ENCODE measurements around the gene TTC7B. TPM values are rescaled to one million over a fixed set of nuclear protein-coding genes. Genes with fewer than 3 reads are reported as not detected.

Gene TTC7B
- polyA plus RNA-seq, 3 donors, result 36.7 to 47.2 (median 42.3) TPM

DNA sequence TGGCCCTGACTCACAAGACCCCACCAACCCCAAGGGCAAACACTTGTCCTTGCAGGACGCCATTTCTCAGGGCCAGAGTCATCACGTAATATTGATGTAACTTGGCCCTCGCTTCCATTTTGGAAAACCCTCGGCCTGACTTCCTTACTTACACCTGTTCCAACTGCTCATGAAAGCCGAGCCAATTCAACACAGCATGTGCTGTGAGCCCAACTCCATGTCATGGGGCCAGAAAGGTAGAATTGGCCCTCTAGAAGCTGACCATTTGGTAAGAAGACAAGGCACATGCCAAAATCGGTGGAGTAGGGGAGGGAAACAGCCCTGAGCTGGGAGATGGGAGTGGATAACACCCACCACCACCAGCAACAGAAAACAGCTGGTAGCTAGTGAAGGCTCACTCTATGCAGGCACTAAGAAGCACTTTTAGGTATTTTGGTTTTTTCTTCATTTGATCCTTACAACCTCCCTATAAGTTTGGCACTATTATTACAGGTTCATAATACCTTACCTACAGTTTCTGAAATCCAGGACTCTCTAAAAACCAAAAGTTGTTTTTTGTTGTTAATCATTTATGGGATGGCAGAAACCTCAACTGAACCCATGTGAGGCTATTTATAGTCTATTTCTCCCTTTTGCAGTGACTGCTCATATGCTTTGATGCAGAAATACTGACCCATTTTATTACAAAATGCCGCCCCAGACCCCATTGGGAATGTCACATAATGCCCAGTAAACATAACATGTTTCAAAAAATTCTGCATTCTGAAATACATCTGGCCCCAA lies 6.5 kb downstream of the TTC7B start:
- no peak for DNase-seq

DNA sequence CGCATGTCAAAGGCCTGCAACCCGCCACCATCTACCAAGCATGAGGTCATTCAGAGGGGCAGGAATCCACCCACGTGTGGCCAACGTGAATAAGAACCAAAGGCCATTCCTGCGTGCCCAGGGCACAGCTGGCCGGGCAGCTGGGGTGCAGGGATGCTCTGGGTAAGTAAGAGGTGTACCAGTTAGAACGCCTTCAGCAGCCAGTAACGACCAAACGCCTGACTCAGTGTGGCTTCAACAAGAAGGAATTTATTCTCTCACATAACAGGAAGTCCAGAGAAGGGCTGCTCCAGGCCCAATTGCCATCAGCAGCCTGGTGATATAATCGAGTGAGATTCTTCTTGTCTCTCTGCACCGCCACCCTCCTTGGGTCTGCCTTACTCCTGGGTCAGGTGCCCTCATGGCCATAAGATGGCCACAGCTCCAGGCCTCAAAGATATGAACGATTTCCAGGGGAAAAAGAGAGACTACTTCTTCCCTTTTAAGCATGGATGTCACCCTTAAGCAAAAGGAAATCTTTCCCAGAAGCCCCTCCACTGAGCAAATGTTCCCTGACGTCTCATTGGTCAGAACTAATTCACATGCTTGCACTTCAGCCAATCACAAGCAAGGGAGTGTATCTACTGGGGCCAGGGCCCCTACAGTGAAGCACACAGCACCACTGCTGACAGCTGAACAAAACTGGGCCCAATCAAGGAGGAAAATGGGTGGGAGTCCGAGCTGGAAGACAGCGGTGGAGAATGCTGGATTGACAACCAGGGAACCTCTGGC lies 7.3 kb downstream of the TTC7B start:
- no peak for DNase-seq

DNA sequence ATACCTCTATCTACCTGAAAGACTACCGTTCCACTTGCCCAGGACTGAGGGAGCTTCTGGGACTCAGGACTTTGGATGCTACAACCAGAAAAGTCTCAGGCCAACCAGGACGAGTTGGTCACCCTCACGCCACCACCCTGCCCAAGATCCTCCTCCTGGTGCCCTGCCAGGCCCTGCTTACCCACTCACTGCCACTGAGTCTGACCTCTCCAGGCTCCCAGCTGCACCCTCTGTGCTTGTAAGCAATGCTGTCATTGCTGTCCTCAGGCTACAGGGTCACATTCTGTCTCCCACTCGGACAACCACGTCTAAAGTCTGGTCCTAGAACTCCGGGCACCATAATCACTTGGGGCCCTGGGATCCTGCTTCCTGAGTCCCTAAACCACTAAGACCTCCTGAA lies 9.2 kb downstream of the TTC7B start:
- no peak for DNase-seq

DNA sequence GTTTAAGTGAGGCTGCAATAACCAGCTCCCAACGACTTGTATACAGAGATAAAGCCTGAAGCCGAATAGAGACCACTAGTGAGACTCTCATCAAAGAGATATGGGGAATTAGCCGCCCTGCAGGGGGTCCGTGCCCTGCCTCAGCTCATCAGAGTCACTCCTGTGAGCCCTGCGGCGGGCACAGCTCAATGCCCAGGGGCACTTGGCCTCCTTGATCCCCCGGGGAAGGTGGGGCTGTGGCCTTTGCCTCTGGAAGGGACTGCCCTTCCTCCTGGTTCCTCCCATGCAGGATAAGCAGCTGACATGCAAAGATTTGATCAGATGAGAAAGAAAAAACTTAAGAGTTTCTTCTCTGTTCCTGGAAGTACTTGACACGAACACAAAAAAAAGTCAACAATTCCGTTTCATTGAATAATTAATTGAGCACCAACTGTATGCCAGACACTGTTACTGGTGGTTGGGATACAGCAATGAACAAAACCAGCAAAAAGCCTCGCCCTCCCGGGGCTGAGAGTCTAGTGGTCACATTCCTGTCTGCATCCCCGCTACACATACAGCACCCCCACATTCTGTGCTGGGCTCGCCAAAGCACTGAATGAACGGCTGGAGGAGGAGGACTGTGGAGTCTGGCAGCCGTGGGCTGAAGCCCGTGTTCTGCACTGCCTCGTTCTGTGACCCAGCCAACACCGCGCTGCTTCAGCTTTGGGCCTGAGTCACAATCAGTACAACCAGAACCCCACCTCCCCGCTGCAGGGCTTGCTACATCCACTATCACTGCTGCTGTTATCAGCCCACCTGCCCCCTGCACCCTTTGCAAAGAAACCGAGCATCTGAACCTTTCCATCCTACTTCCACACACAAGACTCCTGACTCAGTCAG lies 10.3 kb downstream of the TTC7B start:
- DNase-seq, result no peak

DNA sequence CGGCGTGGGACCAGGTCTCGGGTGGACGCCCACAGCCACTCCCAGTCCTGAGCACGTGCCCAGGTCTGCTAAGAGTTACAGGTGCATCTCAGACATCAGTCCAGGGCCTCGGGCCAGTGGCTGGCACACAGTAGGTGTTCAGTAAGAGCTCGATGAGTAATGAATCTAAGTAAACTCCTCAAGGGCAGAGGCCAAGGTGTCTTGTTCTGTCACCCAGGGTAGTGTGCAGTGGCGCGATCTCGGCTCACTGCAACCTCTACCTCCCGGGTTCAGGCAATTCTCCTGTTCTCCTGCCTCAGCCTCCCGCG lies 11.2 kb downstream of the TTC7B start:
- no peak for DNase-seq

DNA sequence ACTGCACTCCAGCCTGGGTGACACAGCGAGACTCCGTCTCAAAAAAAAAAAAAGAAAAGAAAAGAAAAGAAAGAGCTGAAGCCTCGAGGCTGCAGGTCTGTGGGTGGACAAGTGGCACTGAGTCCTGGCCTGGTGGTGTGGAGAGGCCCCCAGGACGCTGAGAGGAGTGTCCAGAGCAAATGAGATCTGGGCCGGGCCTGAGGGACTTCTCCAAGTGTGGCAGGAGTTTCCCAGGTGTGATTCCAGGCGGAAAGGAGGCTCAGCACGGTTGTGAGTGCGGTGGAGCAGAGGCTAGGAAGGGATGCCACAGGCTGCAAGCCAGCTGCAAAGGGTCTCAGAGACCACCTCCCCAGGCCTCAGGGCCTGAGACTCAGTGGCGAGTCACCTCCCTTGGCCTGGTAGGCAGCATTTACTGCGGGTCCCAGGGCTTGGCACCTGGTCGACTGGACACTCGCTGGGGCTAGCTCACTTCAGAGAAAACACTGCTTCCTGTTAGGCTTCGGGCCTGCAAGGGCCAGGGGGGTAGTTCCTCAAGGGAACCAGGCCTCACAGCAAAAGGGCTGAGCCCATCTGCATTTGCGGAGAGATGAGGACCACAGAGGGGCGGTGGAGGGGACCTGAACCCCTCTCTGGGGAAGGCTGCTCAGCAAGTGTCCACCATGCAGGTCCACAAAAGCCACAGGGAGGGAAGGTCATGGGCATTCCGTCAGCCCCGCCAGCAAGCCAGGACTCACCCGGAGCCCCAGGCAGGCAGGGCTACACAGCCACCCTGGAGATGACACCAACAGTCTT lies 11.7 kb downstream of the TTC7B start:
- DNase-seq, result no peak

DNA sequence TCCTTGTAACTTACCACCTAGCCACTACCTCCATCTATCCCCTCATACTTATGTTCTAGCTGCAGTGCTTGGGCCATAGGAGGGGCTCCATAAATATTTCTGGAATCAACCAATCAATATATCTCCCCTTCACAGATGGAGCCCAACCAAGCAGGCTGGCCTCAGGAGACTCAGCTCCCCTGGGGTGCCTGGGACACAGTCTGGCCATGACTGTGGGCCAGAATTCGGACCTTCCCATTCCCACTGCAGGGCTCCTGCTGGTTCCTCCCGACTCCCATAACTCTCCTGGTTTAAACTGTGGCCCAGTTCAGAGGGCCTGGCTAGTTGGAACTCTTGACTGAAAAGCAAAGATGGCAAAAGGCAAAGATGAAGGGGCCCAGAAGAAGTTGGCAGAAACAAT lies 13.0 kb downstream of the TTC7B start:
- DNase-seq, result no peak

DNA sequence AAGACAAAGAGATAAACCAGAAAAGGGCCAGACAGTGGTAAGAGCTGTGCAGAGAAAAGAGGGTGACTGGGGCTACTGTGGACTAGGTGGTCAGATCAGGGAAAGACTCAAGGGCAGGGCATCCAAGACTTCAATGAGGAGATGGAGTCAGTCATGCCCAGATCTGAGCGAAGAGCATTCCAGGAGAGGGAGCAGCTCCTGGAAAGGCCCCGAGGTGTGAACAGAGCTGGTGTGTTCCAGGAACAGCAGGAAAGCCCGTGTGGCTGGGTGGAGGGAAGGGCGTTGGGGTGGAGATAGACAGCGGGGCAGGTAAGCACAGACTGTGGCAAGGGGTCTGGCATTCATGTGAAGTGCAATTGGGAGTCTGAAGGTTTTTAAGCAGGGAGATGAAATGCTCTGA lies 16.8 kb downstream of the TTC7B start:
- DNase-seq, result no peak

DNA sequence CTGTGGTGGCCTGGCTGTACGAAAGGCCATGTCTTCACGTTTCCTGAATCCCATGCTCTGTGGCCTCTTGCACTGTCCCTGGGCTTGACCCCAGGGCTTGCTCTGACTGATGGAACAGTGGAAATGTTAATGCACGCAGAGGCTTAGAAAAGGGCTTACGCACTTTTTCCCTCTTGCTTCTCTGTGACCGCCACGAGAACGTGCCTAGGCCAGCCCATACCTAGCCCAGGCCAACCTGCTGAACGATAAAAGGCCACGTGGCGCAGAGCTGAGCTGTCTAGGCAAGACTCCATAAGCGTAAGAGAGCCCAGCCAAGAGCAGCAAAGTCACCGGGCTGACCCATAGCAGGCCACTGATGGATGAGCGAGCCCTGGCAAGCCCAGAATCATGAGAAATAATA lies 18.3 kb downstream of the TTC7B start:
- no peak for DNase-seq

DNA sequence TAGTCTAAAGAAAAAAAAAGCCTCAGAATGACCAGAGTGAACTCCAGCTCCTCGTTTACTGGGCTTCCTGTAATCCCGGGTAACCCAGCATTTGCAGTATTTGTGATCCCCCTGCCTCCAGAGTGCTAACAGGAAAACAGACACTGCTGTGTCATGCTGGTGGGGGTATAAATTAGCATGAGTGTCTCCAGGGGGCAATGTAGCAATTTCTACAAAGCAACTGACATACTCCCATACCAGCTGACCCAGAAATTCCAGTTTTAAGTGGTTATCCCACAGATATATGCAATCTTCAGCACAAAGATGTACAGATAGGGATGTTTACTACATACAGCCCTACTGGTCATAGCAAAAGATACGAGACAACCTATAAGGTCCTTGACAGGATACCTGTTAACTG lies 18.8 kb downstream of the TTC7B start:
- no peak for DNase-seq

DNA sequence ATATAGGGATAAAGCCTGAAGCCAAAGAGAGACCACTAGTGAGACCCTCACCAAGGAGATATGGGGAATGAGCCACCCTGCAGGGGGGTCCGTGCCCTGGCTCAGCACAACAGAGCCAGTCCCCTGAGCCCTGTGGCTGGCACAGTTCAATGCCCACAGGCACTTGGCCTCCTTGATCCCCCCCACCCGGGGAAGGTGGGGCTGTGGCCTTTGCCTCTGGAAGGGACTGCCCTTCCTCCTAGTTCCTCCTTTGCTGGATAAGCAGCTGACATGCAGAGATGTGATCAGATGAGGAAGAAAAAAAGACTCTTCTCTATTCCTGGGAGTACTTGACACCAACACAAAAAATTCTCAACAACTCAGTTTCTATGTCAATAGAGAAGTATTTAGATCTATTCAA lies 19.9 kb downstream of the TTC7B start:
- DNase-seq, result no peak

DNA sequence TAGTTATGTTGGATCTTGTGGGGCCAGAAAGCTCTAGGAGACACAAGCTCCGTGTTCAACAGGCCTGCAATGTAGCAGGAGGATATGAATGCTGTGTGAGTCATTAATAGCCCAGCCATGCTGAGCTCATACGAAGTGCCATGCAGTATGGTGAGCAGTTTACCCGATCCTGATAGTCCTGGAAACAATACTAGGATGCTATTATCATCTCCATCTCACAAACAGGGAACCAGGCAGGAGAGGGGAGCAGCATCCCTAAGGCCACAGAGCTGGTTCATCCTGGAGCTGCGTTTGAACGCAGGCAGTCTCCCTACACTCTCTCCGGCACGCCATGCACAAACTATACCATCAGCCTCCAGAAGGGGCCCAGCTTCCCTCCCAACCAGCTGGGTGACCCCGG lies 20.5 kb downstream of the TTC7B start:
- DNase-seq, result no peak

DNA sequence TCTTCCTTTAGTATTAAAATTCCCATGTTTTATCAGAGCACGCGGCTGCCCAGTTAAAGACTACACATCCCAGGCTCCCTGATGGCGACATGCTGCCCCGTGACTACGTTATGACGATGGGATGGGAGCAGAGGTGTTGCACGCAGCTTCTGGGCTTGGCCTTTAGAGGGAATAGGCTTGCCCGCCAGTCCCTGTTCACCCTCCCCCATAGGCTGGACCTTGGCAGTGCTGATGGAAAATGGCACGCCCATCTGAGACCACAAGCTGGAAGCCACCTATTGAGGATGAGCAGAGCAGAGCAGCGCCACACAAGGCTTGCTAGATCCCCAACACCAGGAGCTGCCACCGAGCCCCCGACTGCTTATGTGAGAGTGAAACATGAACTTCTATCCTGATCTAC lies 24.7 kb downstream of the TTC7B start:
- DNase-seq, result no peak

DNA sequence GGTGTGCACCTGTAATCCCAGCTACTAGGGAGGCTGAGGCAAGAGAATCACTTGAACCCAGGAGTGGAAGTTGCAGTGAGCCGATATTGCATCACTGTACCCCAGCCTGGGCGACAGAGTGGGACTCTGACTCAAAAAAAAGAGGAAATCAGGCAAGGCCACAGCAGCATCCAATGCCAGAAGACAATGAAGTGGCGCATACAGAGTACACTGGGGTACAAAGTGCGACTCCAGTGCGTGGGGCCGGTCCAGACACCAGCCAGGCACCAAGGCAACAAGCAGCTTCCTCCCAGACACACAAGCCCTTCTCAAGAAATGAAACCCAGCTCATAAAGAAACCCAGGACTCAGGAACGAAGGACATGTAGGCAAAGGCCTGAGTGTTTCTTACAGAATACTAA lies 28.2 kb downstream of the TTC7B start:
- no peak for DNase-seq

DNA sequence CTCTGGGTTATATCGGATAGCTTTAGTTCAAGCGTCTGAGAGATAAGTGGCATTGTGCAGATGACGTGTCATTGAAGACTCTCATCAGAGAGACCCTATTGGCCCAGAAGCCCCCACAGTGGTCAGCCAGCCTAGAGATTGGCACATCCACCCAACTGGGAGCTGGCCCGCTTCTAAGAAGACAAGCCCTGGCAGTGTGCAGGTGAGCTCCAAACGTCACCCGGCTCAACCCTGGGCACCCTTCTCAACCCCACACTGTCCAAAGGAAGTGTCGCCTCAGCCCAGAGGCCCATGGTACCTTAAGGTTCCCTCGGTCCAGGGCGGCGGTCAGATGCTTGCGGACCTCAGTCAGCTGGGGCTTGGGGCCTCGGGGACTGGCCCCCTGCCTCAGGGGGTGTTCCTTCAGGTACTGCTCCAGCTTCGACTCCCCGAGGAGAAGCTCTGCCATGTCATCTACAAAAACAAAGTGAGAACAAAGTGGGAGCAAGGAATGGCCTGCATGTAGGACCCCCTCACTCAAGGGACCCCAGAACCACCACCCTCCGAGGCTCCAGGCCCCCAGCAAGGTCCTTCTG lies 30.3 kb downstream of the TTC7B start:
- DNase-seq, result no peak

DNA sequence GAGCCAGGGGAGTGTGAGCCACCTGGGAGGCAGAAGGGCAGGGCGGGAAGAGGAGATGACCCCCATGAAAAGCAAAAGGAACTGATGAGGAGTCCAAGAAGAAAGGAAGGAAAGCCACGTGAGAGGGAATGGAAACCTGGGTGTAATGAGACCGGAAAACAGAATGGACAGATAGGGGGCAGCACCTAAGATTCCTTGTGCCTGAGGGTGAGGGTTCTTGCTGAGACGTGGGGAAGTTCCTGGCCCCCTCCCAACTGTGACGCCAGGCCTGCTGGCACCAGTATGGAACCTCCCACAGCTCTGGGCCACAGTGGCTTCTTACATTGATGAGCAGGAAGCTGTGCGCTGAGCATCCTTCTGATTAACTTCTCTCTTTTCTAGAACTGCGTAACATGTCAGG lies 30.8 kb downstream of the TTC7B start:
- DNase-seq, result no peak

DNA sequence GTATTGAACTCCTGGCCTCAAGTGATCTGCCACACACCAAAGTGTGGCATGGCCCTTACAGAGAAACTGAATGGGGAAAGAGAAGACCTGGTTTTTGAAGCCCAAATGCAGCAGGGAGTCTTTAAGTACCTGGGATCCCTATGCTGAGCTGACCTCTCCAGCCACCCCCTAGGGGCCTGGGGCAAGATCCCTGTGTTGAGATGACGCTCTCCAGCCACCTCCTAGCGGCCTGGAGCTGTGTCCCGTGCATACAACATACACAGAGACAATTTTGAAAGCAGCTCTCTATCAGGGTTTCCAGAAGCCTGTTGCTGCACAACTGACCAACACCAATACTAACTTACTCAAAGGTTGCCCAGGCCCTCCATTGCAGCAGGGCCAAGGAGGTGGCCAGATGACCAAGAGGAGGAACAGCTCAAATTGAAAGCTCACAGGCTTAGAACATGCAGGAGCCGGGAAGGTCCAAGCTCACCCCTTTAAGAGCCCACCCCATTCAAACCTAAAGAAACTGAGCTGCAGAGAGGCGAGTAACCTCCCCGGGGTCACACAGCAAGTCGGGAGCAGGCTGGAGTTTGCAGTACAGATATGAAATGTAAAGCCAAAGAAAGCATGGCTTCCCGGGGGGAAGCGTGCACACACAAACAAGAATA lies 31.5 kb downstream of the TTC7B start:
- DNase-seq, result no peak

DNA sequence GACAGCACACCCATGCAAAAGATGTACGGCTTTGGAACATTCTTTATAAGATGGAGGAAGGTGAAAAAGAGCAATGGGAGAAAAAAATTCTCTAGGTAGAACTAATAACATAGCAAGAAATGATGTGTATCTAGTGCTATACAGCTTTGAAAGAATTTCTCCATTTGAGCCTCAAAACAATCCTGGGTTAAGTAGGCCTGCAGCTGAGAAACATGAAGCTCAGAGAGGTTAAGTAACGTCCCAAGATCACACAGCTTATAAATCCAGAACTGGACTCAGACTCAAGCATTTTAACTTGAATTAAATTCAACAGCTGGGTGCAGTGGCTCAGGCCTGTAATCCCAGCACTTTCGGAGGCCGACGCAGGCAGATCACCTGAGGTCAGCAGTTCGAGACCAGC lies 32.9 kb downstream of the TTC7B start:
- no peak for DNase-seq

DNA sequence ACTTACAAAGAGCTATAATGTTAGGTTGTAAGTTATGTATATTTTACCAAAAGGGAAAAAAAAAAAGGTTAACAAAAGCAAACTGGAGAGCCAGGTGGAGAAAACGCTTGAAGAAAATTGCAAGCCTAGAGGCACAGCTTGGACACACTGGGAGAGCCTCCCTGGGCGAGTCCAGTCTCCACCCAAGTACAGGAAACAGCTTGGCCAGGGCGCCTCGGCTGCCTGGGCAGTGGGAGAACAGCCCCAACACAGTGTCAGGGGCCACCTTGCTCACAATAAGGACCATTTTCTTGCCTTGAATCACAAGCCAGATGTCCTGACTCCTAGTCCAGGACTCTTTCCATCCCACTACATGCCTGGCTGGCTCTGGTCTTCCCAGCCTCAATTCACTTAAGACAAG lies 33.3 kb downstream of the TTC7B start:
- DNase-seq, result no peak

DNA sequence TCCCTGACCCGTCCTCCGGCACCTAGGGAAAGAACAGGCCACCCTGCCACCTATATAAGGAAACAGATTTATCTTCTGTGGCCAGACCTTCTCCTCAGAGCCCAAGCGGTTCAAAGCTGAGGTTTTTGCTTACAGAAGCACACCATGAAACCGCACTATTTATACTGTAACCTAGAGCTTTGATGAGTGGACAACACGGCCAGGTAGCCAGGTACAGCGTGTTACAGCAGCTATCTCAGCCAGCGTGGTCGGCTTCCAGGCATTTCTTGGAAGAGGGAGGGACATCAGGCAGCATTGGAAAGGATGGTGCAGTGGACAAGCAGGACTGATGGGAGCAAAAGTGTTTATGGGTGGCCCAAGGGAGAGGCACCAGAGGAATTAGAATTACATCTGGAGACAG lies 34.4 kb downstream of the TTC7B start:
- DNase-seq, result no peak

DNA sequence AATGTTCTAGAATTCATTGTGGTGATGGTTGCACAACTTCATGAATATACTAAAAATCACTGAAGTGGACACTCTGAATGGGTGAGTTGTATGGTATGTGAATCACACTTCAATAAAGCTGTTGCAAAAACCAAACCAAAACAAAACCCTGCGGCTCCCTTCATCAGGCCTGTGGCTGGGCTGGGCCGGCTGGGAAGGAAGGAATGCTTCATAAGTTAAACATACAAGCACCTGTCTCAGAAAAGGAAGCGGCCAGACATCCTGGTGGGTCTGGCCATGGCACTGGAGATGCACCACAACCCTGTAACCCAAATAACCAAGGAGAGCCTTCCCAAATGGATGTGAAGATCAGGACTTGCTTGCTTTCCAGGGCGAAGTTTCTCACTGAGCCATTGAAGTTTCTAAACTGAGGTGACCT lies 34.9 kb downstream of the TTC7B start:
- no peak for DNase-seq
